ENCODE results near the gene TMEM86B.

DNA sequence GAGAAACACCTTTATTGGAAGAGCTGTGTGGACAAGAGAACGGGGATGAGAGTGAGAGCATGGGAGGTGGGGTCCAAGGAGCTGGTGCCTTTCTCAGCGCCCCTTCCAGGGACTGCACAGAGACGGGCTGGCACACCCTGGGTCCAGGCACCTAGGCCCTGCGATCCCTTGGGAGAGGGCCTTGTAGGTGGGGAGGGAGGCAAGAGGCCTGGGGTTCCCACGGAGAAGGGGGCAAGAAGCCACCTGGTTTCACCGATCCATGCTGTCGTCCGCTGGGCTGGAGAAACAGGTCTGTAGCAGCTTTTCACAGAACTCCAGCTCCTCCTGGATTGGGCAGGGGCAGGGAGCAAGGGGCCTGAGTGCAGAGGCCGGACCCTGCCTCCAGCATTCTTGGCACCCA is 33.8 kb upstream of the TMEM86B start:
- TF ChIP-seq, protein P1, sequence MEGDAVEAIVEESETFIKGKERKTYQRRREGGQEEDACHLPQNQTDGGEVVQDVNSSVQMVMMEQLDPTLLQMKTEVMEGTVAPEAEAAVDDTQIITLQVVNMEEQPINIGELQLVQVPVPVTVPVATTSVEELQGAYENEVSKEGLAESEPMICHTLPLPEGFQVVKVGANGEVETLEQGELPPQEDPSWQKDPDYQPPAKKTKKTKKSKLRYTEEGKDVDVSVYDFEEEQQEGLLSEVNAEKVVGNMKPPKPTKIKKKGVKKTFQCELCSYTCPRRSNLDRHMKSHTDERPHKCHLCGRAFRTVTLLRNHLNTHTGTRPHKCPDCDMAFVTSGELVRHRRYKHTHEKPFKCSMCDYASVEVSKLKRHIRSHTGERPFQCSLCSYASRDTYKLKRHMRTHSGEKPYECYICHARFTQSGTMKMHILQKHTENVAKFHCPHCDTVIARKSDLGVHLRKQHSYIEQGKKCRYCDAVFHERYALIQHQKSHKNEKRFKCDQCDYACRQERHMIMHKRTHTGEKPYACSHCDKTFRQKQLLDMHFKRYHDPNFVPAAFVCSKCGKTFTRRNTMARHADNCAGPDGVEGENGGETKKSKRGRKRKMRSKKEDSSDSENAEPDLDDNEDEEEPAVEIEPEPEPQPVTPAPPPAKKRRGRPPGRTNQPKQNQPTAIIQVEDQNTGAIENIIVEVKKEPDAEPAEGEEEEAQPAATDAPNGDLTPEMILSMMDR (conservative IDR thresholded peaks at IDR 0.05; ENCODE audit: low read depth, low read length), result no peak
- TF ChIP-seq EZH2 (IDR thresholded peaks at IDR 0.05; ENCODE audit: borderline replicate concordance, low read depth, low read length, poor library complexity, severe bottlenecking), result no peak

All from A673 (cell line).